GM12892 (cell line): ENCODE data around the gene MED12L.

Experiments
- POLR2A ChIP-seq: IDR thresholded peaks from 2 replicates; pipeline ENCODE4 v1.6.1; 2011; ENCODE audit warnings: low read depth, low read length, control low read depth
- POLR2AphosphoS5 ChIP-seq: IDR thresholded peaks from 2 replicates; pipeline ENCODE4 v1.6.1; 2011; ENCODE audit warnings: low read depth, low read length, control low read depth

- TF ChIP-seq POLR2A = no peak
- TF ChIP-seq POLR2AphosphoS5 = no peak
Measured at GRCh38 chr3:151278230-151278629, 192.8 kb downstream of the MED12L start, which contains the start of gene P2RY14.
